Endothelial cell of umbilical vein (primary cell): ENCODE data around the gene BRAT1. TPM values are rescaled to one million over a fixed set of nuclear protein-coding genes. Genes with fewer than 3 reads are reported as not detected.

Experiments used
- BruUV-seq: library from RNA; stranded (reverse); fragments of 400-500 nt; replicated peaks from 2 replicates; lab custom pipeline; 2021; lab: Mats Ljungman, UMichigan
- CTCF ChIA-PET: fragments of 300-600, 350-600 bp; sonication (Branson Sonifier 250); formaldehyde crosslinking; loops from one replicate; lab custom pipeline; 2021; ENCODE audit warnings: antibody characterized with exemption, inconsistent platforms; lab: Charles Lee
- POLR2A ChIA-PET: fragments of 300-600, 350-600 bp; sonication (Branson Sonifier 250); formaldehyde crosslinking; loops from one replicate; lab custom pipeline; 2021; ENCODE audit warnings: antibody characterized with exemption, inconsistent platforms; lab: Charles Lee
- DNase-seq: peaks from one replicate; pipeline ENCODE4 v3.0.0-alpha.2; 2011; ENCODE audit warnings: low read depth, low spot score
- FAIRE-seq: peaks from 2 replicates; lab custom pipeline; 2011; peaks lifted over from hg19 to GRCh38; lab: Jason Lieb, UNC
- H2AFZ ChIP-seq: 2 replicates; pipeline ENCODE4 v1.6.0; 2012; ENCODE audit warnings: low read depth, low read length, control low read depth, inconsistent platforms
- H3K27ac ChIP-seq: 2 replicates; pipeline ENCODE4 v1.5.1; 2011; ENCODE audit warnings: low read depth, mild to moderate bottlenecking, control low read depth, low read length, moderate library complexity; ENCODE audit not compliant: insufficient read depth
- H3K27me3 ChIP-seq, 2 experiments: 2 replicates each; pipeline versions ENCODE4 v1.6.0 to v1.6.1; 2011; ENCODE audit warnings: low read length in 2 of 2, mixed read lengths in 1 of 2; ENCODE audit not compliant: control insufficient read depth in 2 of 2, insufficient read depth in 2 of 2
- H3K36me3 ChIP-seq, 2 experiments: 2 replicates in 1 of 2; 3 replicates in 1 of 2; pipeline ENCODE4 v1.5.1; 2011; ENCODE audit warnings: low read length in 2 of 2, mild to moderate bottlenecking in 1 of 2, moderate library complexity in 1 of 2; ENCODE audit not compliant: control insufficient read depth in 2 of 2, insufficient read depth in 2 of 2; ENCODE audit errors: extremely low read depth in 1 of 2
- H3K4me1 ChIP-seq: 3 replicates; pipeline ENCODE4 v1.5.1; 2011; ENCODE audit warnings: mild to moderate bottlenecking, low read length; ENCODE audit not compliant: control insufficient read depth, insufficient read depth; ENCODE audit errors: extremely low read depth
- H3K4me2 ChIP-seq: 2 replicates; pipeline ENCODE4 v1.6.1; 2011; ENCODE audit warnings: low read length, control low read depth, mixed read lengths; ENCODE audit not compliant: insufficient read depth
- H3K4me3 ChIP-seq, 3 experiments: fragments of 200-600 bp in 1 of 3; sonication (generic), shearing (Covaris generic) in 1 of 3; replicated peaks in 1 of 3; 2 replicates each; pipeline ENCODE4 v1.5.1; 2011 to 2016; ENCODE audit warnings: control low read depth in 3 of 3, low read length in 3 of 3, mild to moderate bottlenecking in 2 of 3, inconsistent platforms in 1 of 3, low read depth in 1 of 3, moderate library complexity in 1 of 3; ENCODE audit not compliant: insufficient read depth in 1 of 3
- H3K79me2 ChIP-seq: 2 replicates; pipeline ENCODE4 v1.6.0; 2012; ENCODE audit warnings: low read length, inconsistent platforms; ENCODE audit not compliant: control insufficient read depth, insufficient read depth
- H3K9ac ChIP-seq: replicated peaks from 2 replicates; pipeline ENCODE3; 2011; ENCODE audit warnings: low read length, control low read depth; ENCODE audit not compliant: insufficient read depth; ENCODE audit errors: extremely low read depth
- H3K9me1 ChIP-seq: replicated peaks from 3 replicates; pipeline ENCODE4 v1.6.0; 2011; ENCODE audit warnings: mild to moderate bottlenecking, low read length; ENCODE audit not compliant: control insufficient read depth, insufficient read depth; ENCODE audit errors: extremely low read depth
- H3K9me3 ChIP-seq: replicated peaks from 2 replicates; pipeline ENCODE4 v1.5.1; 2012; ENCODE audit warnings: low read length, inconsistent platforms; ENCODE audit not compliant: control insufficient read depth, insufficient read depth
- H4K20me1 ChIP-seq: replicated peaks from 2 replicates; pipeline ENCODE3; 2011; ENCODE audit warnings: mild to moderate bottlenecking, low read length; ENCODE audit not compliant: control insufficient read depth, insufficient read depth; ENCODE audit errors: extremely low read depth
- FOS ChIP-seq: IDR thresholded peaks from 2 replicates; pipeline ENCODE4 v1.6.1; 2011; ENCODE audit warnings: mild to moderate bottlenecking, low read length, moderate library complexity, borderline replicate concordance; ENCODE audit not compliant: insufficient read depth
- JUN ChIP-seq: IDR thresholded peaks from 2 replicates; pipeline ENCODE4 v1.6.1; 2011; ENCODE audit warnings: borderline replicate concordance, low read depth; ENCODE audit not compliant: insufficient read length, insufficient read depth
- MYC ChIP-seq: IDR thresholded peaks from one replicate; pipeline ENCODE4 v1.6.1; 2011; ENCODE audit warnings: mild to moderate bottlenecking, low read depth, low read length
- POLR2A ChIP-seq: IDR thresholded peaks from 2 replicates; pipeline ENCODE4 v1.6.1; 2012; ENCODE audit warnings: low read depth, mild to moderate bottlenecking, control low read depth, low read length
- POLR2AphosphoS5 ChIP-seq: IDR thresholded peaks from 2 replicates; pipeline ENCODE4 v1.6.1; 2012; ENCODE audit warnings: low read depth, mild to moderate bottlenecking, control low read depth, low read length, moderate library complexity; ENCODE audit not compliant: insufficient read depth
- dilution Hi-C: fragments of 300-500 bp; cut with MboI; formaldehyde crosslinking; loops from one replicate; pipeline ENCODE4 v1.15.0; 2019; ENCODE audit warnings: low sequenced_read_pairs; ENCODE audit not compliant: extremely low pct_ligation_motif_present
- intact Hi-C: fragments of 100-400 bp; cut with micrococcal nuclease; formaldehyde crosslinking; loops from one replicate; pipeline ENCODE4 v1.10.0; 2022
- polyA plus RNA-seq, 4 experiments: library from polyadenylated mRNA; depleted of rRNA in 3 of 4; stranded (reverse) in 3 of 4; unstranded in 1 of 4; fragments of >200 nt; gene quantifications; 2 replicates each; pipeline versions ENCODE4 v1.2.1 to v1.2.3, GENCODE V29; 2011 to 2012; ENCODE audit warnings: missing spikeins in 1 of 4
- total RNA-seq: library from RNA; stranded (reverse); gene quantifications from 2 replicates; pipeline ENCODE4 v1.2.3, GENCODE V29; 2021
- TF ChIP-seq, protein P1 (sequence below), 2 donors: IDR thresholded peaks; 1 replicate in 1 of 2; 2 replicates in 1 of 2; pipeline ENCODE4 v1.5.1; 2011; ENCODE audit warnings: low read length in 2 of 2, mild to moderate bottlenecking in 2 of 2, moderate library complexity in 2 of 2, control low read depth in 1 of 2, inconsistent platforms in 1 of 2, low read depth in 1 of 2; ENCODE audit not compliant: insufficient read depth in 1 of 2; ENCODE audit errors: extremely low read depth in 1 of 2

BRAT1 gene
- total and polyA plus RNA-seq, 2 donors (not counting 3 experiments of a cell fraction or from before 2014, with no cell fraction given): 31.1 to 31.6 TPM

DNA sequence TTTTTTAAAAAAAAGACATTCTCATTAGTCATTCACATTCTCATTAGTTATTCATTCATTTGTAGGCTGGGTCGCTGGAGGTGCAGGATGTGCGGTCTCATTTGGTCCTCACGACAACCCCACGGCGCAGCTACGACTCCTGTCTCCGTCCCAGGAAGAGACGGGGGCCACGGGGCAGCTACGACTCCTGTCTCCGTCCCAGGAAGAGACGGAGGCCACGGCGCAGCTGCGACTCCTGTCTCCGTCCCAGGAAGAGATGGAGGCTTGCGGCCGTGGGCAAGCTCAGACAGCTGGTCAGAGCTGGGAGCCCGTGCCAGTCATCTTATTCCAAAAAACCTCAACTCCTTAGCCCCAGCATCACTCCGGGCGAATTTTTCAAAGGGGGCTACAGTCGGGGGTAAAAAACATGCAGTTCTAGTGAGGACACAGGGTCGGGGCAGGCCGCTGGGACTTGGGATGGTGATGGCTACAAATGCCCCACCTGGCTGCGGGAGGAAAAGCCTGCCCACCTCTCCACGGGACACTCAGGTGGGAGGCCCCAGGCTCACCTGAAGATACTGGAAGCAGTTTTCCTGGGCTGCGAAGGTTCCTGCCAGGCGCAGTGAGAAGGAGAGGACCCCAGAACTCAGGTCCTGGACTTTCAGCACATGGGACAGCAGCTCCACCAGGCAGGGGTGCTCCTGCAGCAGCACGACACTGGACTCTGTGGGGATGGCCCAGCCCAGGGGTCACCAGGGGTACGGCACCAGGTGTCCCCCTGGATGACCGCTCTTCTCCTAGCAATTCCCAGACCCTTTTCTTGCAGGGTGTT, 8.3 kb downstream of the BRAT1 start:
- Histone ChIP-seq H3K4me2 (no peak overlapping the region), H3K9ac (no peak overlapping the region), H3K4me1 (no peaks in the 10 kb centered on the region), H3K9me1 (no peaks in the 10 kb centered on the region), H2AFZ (no peak overlapping the region), H3K79me2 (no peaks in the 10 kb centered on the region), H3K27ac (no peak overlapping the region), H3K36me3 (peaks cover 2 to 32% of the 10 kb centered on the region in 2 experiments), H4K20me1 (no peaks in the 10 kb centered on the region), H3K4me3 (no peak overlapping the region), H3K27me3 (no peaks in the 10 kb centered on the region), H3K9me3 (no peaks in the 10 kb centered on the region)
- FAIRE-seq (no peak), DNase-seq (no peak)
- BruUV-seq: no TSS peak
- ChIA-PET CTCF (interaction anchor here (0.6 to 1.4 kb wide), 3 partner anchors 8 to 12 kb away, joined by 3 to 4 read pairs (median 3); partner anchors contain the start of gene BRAT1), POLR2A (no interaction called here)
- intact Hi-C loops (no loop called here), dilution Hi-C loops (no loop called here)
- no peak for TF ChIP-seq POLR2A
- TF ChIP-seq FOS: no peak
- TF ChIP-seq, protein P1, sequence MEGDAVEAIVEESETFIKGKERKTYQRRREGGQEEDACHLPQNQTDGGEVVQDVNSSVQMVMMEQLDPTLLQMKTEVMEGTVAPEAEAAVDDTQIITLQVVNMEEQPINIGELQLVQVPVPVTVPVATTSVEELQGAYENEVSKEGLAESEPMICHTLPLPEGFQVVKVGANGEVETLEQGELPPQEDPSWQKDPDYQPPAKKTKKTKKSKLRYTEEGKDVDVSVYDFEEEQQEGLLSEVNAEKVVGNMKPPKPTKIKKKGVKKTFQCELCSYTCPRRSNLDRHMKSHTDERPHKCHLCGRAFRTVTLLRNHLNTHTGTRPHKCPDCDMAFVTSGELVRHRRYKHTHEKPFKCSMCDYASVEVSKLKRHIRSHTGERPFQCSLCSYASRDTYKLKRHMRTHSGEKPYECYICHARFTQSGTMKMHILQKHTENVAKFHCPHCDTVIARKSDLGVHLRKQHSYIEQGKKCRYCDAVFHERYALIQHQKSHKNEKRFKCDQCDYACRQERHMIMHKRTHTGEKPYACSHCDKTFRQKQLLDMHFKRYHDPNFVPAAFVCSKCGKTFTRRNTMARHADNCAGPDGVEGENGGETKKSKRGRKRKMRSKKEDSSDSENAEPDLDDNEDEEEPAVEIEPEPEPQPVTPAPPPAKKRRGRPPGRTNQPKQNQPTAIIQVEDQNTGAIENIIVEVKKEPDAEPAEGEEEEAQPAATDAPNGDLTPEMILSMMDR (IDR thresholded peaks at IDR 0.05; ENCODE audit: extremely low read depth in 1 of 2, insufficient read depth in 1 of 2, low read depth in 1 of 2, low read length in 2 of 2): no peak
- no peak for TF ChIP-seq JUN
- TF ChIP-seq POLR2AphosphoS5: no peak
- TF ChIP-seq MYC: no peak
